ENCODE results near the gene KCNMA1. TPM values are rescaled to one million over a fixed set of nuclear protein-coding genes. Genes with fewer than 3 reads are reported as not detected.

Gene KCNMA1
- total RNA-seq, 1 experiment from 2014 or later, result 0.49 TPM

DNA sequence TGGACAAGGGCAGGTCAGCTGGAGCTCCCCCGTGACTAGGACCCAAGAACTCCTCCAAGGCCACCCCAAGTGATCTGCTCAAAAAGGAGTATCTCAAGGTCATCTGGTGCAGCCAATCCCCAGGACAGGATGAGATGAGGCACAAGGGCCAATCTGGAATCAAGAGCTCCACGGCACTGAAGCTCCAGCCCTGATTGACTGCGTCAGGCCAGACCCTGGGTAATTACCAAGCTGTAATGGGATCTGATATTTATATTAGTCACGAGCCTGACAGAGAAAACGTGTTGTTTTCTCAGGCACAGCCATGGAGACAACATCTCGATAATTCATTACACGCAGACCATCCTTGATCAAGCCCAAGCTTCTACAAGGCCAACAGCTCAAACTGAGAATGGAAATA is 4.2 kb downstream of the KCNMA1 start:
- Histone ChIP-seq H3K4me3 (replicated peaks in 1 of 2; ENCODE audit: low read depth in 1 of 2, low read length in 2 of 2) (no peak overlapping the region), H3K27me3 (ENCODE audit: insufficient read depth, low read length) (peaks cover 3% of the 10 kb centered on the region; the same call in 1 of the 2 replicates), H4K20me1 (ENCODE audit: insufficient read depth) (no peaks in the 10 kb centered on the region), H3K79me2 (ENCODE audit: insufficient read depth, low read length) (no peaks in the 10 kb centered on the region), H3K4me1 (ENCODE audit: control insufficient read depth in 1 of 2, insufficient read depth in 2 of 2, low read length in 2 of 2) (peaks cover 3 to 15% of the 10 kb centered on the region in 2 experiments; a peak in 2 of 4 replicates), H3K9me2 (ENCODE audit: insufficient read depth) (no peaks in the 10 kb centered on the region), H2AFZ (ENCODE audit: low read depth, low read length, poor library complexity, severe bottlenecking) (no peak overlapping the region), H3K36me3 (ENCODE audit: control insufficient read depth in 1 of 2, insufficient read depth in 2 of 2, low read length in 2 of 2) (no peaks in the 10 kb centered on the region), H3K27ac (ENCODE audit: low read depth, low read length) (no peak overlapping the region), H3K9me3 (ENCODE audit: control insufficient read depth in 1 of 2, insufficient read depth in 1 of 2, low read depth in 1 of 2, low read length in 2 of 2) (no peaks in the 10 kb centered on the region), H3K4me2 (ENCODE audit: low read length) (no peak overlapping the region), H3K9ac (ENCODE audit: low read length) (no peak overlapping the region)
- no TSS peak for BruUV-seq (replicated peaks)
- ATAC-seq (no peak), DNase-seq (ENCODE audit: low read depth, low spot score) (no peak)
- TF ChIP-seq FOSL1 (IDR thresholded peaks at IDR 0.05; ENCODE audit: low read depth) (no peak), ELF1 (IDR thresholded peaks at IDR 0.05; ENCODE audit: borderline replicate concordance, low read depth) (no peak), ZNF274 (IDR thresholded peaks at IDR 0.05; ENCODE audit: low read depth, low read length) (no peak), JUND (IDR thresholded peaks at IDR 0.05) (no peak), RAD21 (IDR thresholded peaks at IDR 0.05; ENCODE audit: low read depth) (no peak), EZH2 (IDR thresholded peaks at IDR 0.05) (no peak), POLR2AphosphoS5 (IDR thresholded peaks at IDR 0.05; ENCODE audit: low read depth, low read length) (no peak), TCF7L2 (IDR thresholded peaks at IDR 0.05; ENCODE audit: borderline replicate concordance, extremely low read depth, insufficient read depth, insufficient read length) (no peak), SRF (IDR thresholded peaks at IDR 0.05; ENCODE audit: low read depth) (no peak), CBX3 (IDR thresholded peaks at IDR 0.05; ENCODE audit: low read depth) (no peak), YY1 (IDR thresholded peaks at IDR 0.05; ENCODE audit: extremely low read depth, insufficient replicate concordance, low read depth, low read length) (no peak), CEBPB (IDR thresholded peaks at IDR 0.05; ENCODE audit: low read depth) (no peak), SIN3A (IDR thresholded peaks at IDR 0.05; ENCODE audit: low read depth) (no peak), SP1 (IDR thresholded peaks at IDR 0.05; ENCODE audit: low read depth) (no peak)
- TF ChIP-seq, protein P1, sequence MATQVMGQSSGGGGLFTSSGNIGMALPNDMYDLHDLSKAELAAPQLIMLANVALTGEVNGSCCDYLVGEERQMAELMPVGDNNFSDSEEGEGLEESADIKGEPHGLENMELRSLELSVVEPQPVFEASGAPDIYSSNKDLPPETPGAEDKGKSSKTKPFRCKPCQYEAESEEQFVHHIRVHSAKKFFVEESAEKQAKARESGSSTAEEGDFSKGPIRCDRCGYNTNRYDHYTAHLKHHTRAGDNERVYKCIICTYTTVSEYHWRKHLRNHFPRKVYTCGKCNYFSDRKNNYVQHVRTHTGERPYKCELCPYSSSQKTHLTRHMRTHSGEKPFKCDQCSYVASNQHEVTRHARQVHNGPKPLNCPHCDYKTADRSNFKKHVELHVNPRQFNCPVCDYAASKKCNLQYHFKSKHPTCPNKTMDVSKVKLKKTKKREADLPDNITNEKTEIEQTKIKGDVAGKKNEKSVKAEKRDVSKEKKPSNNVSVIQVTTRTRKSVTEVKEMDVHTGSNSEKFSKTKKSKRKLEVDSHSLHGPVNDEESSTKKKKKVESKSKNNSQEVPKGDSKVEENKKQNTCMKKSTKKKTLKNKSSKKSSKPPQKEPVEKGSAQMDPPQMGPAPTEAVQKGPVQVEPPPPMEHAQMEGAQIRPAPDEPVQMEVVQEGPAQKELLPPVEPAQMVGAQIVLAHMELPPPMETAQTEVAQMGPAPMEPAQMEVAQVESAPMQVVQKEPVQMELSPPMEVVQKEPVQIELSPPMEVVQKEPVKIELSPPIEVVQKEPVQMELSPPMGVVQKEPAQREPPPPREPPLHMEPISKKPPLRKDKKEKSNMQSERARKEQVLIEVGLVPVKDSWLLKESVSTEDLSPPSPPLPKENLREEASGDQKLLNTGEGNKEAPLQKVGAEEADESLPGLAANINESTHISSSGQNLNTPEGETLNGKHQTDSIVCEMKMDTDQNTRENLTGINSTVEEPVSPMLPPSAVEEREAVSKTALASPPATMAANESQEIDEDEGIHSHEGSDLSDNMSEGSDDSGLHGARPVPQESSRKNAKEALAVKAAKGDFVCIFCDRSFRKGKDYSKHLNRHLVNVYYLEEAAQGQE (IDR thresholded peaks at IDR 0.05; ENCODE audit: low read depth), result no peak
- TF ChIP-seq, protein P2, sequence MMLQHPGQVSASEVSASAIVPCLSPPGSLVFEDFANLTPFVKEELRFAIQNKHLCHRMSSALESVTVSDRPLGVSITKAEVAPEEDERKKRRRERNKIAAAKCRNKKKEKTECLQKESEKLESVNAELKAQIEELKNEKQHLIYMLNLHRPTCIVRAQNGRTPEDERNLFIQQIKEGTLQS (IDR thresholded peaks at IDR 0.05), result no peak
- TF ChIP-seq, protein P3, sequence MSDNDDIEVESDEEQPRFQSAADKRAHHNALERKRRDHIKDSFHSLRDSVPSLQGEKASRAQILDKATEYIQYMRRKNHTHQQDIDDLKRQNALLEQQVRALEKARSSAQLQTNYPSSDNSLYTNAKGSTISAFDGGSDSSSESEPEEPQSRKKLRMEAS (IDR thresholded peaks at IDR 0.05), result no peak
- TF ChIP-seq, protein P4, sequence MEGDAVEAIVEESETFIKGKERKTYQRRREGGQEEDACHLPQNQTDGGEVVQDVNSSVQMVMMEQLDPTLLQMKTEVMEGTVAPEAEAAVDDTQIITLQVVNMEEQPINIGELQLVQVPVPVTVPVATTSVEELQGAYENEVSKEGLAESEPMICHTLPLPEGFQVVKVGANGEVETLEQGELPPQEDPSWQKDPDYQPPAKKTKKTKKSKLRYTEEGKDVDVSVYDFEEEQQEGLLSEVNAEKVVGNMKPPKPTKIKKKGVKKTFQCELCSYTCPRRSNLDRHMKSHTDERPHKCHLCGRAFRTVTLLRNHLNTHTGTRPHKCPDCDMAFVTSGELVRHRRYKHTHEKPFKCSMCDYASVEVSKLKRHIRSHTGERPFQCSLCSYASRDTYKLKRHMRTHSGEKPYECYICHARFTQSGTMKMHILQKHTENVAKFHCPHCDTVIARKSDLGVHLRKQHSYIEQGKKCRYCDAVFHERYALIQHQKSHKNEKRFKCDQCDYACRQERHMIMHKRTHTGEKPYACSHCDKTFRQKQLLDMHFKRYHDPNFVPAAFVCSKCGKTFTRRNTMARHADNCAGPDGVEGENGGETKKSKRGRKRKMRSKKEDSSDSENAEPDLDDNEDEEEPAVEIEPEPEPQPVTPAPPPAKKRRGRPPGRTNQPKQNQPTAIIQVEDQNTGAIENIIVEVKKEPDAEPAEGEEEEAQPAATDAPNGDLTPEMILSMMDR (IDR thresholded peaks at IDR 0.05 in 2 of 3, conservative IDR thresholded peaks at IDR 0.05 in 1 of 3; ENCODE audit: borderline replicate concordance in 1 of 3, insufficient read depth in 1 of 3, low read depth in 2 of 3, low read length in 2 of 3), result no peak
- TF ChIP-seq, protein P5, sequence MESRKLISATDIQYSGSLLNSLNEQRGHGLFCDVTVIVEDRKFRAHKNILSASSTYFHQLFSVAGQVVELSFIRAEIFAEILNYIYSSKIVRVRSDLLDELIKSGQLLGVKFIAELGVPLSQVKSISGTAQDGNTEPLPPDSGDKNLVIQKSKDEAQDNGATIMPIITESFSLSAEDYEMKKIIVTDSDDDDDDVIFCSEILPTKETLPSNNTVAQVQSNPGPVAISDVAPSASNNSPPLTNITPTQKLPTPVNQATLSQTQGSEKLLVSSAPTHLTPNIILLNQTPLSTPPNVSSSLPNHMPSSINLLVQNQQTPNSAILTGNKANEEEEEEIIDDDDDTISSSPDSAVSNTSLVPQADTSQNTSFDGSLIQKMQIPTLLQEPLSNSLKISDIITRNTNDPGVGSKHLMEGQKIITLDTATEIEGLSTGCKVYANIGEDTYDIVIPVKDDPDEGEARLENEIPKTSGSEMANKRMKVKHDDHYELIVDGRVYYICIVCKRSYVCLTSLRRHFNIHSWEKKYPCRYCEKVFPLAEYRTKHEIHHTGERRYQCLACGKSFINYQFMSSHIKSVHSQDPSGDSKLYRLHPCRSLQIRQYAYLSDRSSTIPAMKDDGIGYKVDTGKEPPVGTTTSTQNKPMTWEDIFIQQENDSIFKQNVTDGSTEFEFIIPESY (IDR thresholded peaks at IDR 0.05; ENCODE audit: extremely low read depth, insufficient replicate concordance, low read length), result no peak
- ChIA-PET CTCF (interaction anchor here (1.1 kb wide), 1 partner anchor 175 kb away, joined by 3 read pairs; no protein-coding TSS in a partner anchor), RAD21 (ENCODE audit: low non-redundant PET in 1 of 2, low total read pairs in 2 of 2, uncharacterized antibody in 2 of 2, unreplicated experiment in 2 of 2) (no interaction called here), POLR2A (interaction anchor here (0.7 kb wide), 1 partner anchor 241 kb away, joined by 3 read pairs; no protein-coding TSS in a partner anchor)
- intact Hi-C loops (cut with micrococcal nuclease), result no loop called here

Data from HCT116 (cell line).